Activated T-cell treated with anti-CD3 and anti-CD28 coated beads, Interleukin-2, amount 50 U/mL, for 1 hour (primary cell): ENCODE data around the gene SHISA4.
"Not testable (repeated sequence)": the region's sequence is repeated elsewhere in the genome, so short reads cannot be mapped to it uniquely, and the experiment has no call there.

Experiments
- DNase-seq: peaks from one replicate; pipeline ENCODE4 v3.0.0-alpha.2; 2020

SHISA4 gene

GRCh38 chr1:201899683-201900429 is 11.2 kb downstream of the SHISA4 start:
- DNase-seq: no peak

DNA sequence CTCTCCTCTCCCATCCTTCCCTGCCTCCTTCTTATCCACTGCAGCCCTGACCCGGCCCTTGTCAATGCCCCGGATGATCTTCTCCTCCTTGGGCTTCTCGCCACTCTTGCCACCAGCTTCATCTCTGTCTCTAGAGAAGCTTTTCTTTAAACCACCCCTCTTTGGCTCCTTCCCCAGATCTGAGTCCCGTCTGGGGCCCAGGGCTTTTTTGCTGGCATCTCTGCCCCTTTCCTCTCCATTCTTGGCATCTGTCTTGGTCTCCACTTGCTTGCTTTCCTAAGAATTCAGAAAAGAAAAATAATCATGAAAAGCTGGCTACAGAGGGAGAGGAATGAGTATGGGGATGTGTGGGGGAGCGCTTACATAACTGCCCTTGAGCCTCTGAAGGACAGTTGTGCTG is 11.8 kb downstream of the SHISA4 start:
- DNase-seq: no peak

DNA sequence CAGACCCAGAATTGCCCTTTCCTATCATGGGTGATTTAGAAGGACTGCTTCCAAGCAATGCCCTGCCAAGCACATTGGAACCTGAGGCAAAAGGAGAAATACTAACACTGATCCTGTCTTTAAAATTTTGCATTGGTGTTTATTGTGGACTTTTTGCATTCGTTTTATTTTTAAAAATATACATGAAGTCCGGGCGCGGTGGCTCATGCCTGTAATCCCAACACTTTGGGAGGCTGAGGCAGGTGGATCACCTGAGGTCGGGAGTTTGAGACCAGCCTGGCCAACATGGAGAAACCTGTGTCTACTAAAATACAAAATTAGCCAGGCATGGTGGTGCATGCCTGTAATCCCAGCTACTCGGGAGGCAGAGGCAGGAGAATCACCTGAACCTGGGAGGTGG is 12.3 kb downstream of the SHISA4 start:
- not testable (repeated sequence) for DNase-seq

DNA sequence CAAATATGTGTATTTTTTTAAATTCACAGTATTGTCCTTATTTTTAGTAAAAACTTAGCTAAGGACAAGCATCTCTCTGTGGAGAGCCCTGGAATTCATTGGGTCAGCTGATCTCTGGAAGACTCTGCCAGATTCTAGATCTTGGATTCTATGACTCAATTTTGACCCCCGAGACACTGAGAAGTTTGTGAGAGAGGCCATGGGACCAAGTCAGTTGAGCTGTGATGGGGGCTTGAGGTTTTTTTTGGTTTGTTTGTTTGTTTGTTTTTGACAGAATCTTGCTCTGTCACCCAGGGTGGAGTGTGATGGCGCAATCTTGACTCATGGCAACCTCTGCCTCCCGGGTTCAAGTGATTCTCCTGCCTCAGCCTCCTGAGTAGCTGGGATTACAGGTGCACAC is 13.5 kb downstream of the SHISA4 start:
- no peak for DNase-seq

GRCh38 chr1:201903135-201903534 is 14.4 kb downstream of the SHISA4 start:
- no peak for DNase-seq

DNA sequence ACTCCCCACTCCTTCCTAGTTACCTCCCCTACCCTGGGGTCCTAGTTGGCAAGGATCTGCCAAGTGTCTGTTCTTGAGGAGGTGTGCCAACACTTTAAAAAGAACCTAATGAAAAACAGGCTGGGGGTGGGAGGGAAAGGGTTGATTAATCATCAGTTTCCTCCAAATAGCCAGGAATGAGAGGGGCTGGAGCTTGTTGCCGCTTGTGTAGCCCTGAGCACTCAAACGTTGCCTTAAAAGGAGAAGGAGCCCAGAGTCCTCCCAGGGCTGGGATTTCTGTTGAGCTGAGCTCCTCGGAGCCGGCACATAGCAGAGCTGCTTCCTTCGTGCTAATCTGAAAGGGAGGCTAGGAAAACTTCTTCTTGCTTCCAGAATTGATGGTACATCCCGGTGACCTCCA is 15.9 kb downstream of the SHISA4 start:
- no peak for DNase-seq

DNA sequence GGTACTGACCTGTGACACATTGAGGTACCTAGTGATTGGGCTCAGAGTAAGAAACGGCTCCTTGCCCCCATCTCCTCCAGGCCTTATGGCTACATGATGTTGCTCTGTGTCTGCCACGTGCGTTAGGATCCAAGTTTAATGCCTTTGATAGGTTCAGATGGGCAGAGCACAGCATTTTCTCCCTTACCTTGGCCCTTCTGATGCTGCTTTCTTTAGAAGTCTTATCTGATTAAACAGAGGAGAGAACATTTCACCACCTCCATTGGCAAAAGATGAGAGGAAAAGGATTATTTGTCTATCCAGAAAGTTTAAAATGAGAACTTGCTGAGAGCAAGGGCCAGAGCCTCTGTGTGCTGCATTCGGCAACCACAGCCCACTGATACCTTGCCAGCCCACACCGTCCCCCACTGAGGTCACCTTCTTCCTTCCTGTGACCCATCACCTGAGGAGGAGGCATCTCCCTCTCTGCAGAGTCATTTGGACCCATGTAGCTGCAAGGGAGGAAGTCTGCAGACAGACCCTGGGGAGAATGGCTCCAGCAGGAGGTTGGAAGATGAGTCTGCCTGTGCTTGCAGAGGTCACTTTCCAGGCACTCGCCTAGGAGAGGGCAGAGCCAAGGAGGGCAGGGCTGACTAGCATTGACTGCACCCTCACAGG is 16.7 kb downstream of the SHISA4 start:
- no peak for DNase-seq

- DNase-seq: no peak
Observed at GRCh38 chr1:201906336-201906735, 17.6 kb downstream of the SHISA4 start.

DNA sequence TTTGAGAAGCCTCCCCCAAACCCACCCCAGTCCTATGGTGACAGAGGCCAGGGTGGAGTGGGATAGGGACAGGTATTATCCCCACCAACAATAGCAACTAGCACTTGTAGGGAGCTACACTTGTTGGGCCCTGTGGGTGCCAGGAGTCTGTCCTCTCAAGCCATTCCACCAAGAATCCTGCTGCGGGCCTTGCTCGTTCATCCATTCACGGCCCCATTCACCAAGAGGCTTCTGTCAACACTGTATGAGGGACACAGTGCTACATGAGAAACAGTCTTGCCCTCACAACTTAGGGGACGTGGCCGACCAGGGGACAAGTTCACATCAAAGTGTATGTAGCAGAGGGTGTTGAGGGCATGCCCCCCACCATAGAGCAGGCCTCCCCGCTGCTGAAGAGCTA is 18.9 kb downstream of the SHISA4 start:
- no peak for DNase-seq

DNA sequence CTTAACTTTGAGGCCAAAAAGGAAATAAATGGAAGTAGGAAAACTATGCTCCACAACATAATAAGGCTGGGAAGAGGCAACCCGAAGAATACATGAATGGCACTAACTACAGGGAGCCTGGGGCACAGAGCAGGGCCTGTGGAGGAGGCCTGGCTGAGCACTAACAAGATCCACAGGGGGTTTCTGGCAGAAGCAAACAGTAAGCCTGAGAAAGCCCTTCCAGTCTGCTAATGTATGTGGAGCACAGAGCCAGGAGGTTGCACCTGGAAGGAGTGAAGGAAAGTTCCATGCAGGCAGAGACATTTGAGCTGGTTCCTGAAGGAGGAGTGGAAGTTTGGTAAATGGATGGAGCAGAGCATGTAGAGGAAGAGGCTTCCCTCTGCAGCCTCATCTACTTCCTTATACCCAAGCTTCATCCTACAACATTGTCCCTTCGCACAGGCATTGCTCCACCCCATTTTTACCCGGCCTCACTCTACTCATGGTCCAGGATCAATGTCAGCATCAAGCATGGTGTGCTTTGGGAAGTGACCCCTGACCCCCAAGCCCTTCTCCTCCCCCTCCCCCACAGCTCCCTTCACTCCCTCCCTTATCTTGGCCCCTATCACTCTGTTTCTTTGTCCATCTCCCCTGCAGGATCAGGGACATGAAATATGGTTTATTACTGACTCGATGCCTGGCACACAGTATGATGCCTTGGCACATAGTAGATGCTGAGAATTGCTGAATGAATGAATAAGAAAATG is 23.3 kb downstream of the SHISA4 start:
- no peak for DNase-seq

GRCh38 chr1:201912832-201913231 is 24.1 kb downstream of the SHISA4 start:
- no peak for DNase-seq

DNA sequence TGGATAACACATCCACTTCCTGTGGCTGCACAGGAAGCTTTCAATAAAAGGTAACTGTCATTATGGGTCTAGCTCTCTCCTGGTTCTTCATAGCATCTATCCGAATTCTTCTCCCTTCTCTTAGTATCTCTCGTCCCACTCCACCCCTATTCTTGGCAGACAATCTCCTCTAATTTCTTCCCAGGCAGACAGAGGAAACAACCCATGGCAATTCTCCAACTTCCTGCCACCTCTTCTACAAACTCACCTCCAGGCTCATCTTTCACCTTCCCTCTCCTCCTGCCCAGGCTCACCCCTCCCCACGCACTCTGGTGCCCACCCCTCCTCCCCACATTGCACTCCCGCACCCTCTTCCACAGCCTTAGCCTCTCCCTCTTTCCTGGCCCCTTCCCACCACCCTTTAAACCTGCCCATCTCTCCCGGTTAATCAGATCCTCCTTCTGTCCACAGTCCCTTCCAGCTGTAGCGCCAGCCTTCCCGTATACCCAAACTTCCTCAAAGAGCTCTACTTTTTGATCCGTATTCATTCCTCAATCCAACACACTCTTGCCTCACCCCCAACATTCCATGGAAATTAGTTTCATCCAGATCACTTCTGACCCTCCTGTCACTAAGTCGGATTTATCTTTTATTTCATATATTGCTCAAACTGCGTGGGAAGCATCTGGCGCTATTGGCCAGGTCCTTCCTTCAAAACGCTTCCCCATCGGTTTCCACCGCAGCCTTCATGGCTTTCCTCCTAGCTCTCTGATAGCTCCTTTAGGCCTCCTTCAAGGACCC is 25.9 kb downstream of the SHISA4 start:
- DNase-seq: no peak

DNA sequence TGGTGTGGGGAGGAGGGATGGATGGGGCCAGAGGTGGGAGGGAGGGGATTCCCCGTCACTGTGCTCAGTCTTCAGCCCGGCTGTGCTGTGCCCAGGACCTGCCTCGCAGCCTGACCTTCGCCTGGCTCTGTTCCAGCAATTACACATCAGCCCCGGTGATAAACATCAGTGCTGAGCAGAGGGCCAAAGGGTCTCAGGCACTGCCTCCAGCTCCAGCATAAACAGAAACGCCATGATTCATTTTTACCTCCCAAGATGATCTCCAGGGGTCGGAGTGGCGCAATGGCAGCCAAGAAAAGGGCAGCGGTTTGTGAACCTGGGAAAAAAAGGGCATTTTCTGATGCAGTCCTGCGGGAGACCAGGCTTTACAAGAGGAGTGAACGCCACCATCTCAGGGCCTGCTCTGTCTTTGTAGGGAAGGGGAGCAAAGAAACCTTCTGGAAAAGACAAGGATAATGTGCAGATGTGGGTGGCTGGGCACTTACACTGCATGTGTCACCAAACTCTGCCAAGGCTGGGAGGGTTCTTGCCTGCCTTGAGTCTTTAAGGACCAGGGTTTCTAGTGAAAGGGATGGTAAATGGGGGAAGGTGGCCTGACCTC is 28.1 kb downstream of the SHISA4 start:
- DNase-seq: no peak

DNA sequence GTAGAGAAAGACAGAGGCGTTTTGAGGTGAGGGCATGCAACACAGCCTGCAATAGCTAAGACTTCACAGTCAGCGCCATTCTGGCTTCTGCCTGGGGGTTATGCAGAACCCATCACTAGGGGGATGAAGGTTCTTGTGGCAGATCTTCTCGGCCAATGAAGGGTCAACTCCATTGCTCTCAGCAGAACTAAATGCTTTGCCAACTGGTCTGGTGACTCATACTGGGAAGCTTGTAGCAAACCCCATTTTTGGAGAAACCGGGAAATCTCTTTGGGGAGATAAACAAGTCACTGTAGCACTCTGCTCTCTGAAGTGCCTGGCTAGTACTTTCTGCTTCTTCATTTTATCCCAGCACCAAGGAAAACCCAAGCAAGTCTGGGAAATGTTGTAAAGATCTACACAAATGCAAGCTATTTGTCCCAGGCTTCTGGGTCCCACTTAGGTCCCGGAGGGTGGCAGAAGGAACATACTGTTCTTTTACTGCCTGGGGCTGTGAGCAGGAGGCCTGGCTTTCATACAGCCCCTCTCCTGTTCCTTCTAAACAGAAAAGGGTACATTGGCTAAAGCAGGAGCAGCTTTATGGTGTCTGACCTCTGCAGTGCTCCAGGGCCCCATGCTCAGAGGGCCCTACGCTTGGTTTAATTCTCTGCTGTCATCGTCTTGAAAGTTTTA is 28.8 kb downstream of the SHISA4 start:
- DNase-seq: no peak

DNA sequence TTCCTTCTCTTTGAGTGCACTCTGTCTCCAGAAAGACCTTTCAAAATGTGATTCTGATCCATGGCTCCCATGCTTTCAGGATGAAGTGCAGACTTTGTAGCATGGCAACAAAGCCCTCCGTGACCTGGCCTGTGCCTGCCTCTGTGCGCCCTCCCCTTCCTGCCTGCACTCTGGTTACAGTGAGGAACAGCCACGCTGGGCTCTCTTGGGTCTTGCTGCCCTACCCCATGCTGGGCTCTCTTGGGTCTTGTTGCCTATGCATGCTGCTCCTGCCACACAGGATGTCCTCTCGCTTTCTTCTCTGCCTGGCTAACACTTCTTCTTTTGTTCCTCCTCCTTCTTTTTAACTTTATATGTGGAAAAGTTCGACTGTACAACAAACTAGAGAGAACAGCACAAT is 29.6 kb downstream of the SHISA4 start:
- no peak for DNase-seq

- DNase-seq: no peak
Observed at GRCh38 chr1:201921952-201922558, 33.4 kb downstream of the SHISA4 start.

GRCh38 chr1:201925301-201925567 is 36.5 kb downstream of the SHISA4 start:
- no peak for DNase-seq

- DNase-seq: no peak
Observed at GRCh38 chr1:201925981-201926645, 37.4 kb downstream of the SHISA4 start.

GRCh38 chr1:201928266-201928665 is 39.6 kb downstream of the SHISA4 start:
- DNase-seq: no peak

- DNase-seq: no peak
Observed at GRCh38 chr1:201930137-201930536, 41.4 kb downstream of the SHISA4 start.

DNA sequence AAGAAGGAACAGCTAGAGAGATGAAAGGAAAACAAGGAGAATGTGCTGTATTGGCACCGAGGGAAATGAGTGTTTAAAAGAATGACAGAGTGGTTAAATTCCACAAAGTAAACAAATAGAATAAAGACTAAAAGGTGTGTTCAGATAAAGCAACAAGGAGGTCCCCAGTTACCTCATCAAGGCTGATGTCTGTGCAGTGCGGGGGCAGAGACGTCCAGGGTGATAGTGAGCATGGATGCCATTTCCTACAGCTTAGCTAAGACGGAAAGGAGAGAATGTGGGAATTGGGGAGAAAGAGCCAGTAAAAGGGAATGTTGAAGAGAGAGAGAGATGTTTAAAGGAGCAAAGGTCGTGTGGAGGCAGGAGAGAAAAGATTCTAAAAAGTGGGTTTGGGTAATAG is 42.1 kb downstream of the SHISA4 start:
- no peak for DNase-seq
